HG03469 (cell line): ENCODE data around the gene DLGAP4.
A peak's percentile ranks its signal among the peaks of the same experiment; 100 is the strongest.

Source experiments
- ATAC-seq: cut with Tn5 transposase; IDR thresholded peaks from one replicate; pipeline ENCODE4 v1.9.1; 2021; ENCODE audit warnings: mild to moderate bottlenecking, moderate library complexity, moderate number of reproducible peaks; ENCODE audit not compliant: unreplicated experiment

DLGAP4 gene

GRCh38 chr20:36439040-36439730, 133.0 kb downstream of the DLGAP4 start:
- ATAC-seq = no peak

GRCh38 chr20:36439731-36440072, 133.6 kb downstream of the DLGAP4 start:
- no peak for ATAC-seq

- ATAC-seq = no peak
Observed at GRCh38 chr20:36440370-36441026, 134.4 kb downstream of the DLGAP4 start.

- no peak for ATAC-seq
Observed at GRCh38 chr20:36441027-36441414, 134.9 kb downstream of the DLGAP4 start.

- no peak for ATAC-seq
Observed at GRCh38 chr20:36441416-36441815, 135.3 kb downstream of the DLGAP4 start.

- no peak for ATAC-seq
Observed at GRCh38 chr20:36445847-36446246, 139.7 kb downstream of the DLGAP4 start.

GRCh38 chr20:36446557-36446956, 140.4 kb downstream of the DLGAP4 start:
- no peak for ATAC-seq

GRCh38 chr20:36447101-36447500, 141.0 kb downstream of the DLGAP4 start:
- ATAC-seq = no peak

- ATAC-seq = no peak
Observed at GRCh38 chr20:36449663-36450062, 143.5 kb downstream of the DLGAP4 start.

GRCh38 chr20:36454332-36454697, 148.2 kb downstream of the DLGAP4 start:
- ATAC-seq = no peak

GRCh38 chr20:36454698-36455427, 148.7 kb downstream of the DLGAP4 start:
- ATAC-seq = no peak

GRCh38 chr20:36455972-36456625, 150.0 kb downstream of the DLGAP4 start:
- no peak for ATAC-seq

- ATAC-seq = peak; percentile 39
Observed at GRCh38 chr20:36460648-36461599, 154.8 kb downstream of the DLGAP4 start.

- ATAC-seq = no peak
Observed at GRCh38 chr20:36461600-36462439, 155.7 kb downstream of the DLGAP4 start.

GRCh38 chr20:36462440-36463211, 156.5 kb downstream of the DLGAP4 start:
- no peak for ATAC-seq

GRCh38 chr20:36463212-36464061, 157.3 kb downstream of the DLGAP4 start:
- no peak for ATAC-seq

- no peak for ATAC-seq
Observed at GRCh38 chr20:36465109-36466080, 159.3 kb downstream of the DLGAP4 start.
